ENCODE results near the gene WDR31.
"Not testable (repeated sequence)": the region's sequence is repeated elsewhere in the genome, so short reads cannot be mapped to it uniquely, and the experiment has no call there.

The WDR31 gene

GRCh38 chr9:113340011-113340699 is at the start of gene WDR31:
Gene WDR31, minus strand, starts transcription at chr9:113340275. Its CDS starts 8,253 bp downstream, at chr9:113332022.
- peak; percentile 90 for DNase-seq

GRCh38 chr9:113389451-113389850 is 49.4 kb upstream of the WDR31 start:
- no peak for DNase-seq

GRCh38 chr9:113388833-113389232 is 48.8 kb upstream of the WDR31 start:
- no peak for DNase-seq

GRCh38 chr9:113387560-113388230 is 47.6 kb upstream of the WDR31 start:
- no peak for DNase-seq

- no peak for DNase-seq
Observed at GRCh38 chr9:113386571-113387393, 46.7 kb upstream of the WDR31 start.

GRCh38 chr9:113381909-113382411 is 41.9 kb upstream of the WDR31 start:
- DNase-seq: no peak

- not testable (repeated sequence) for DNase-seq
Observed at GRCh38 chr9:113381441-113381840, 41.4 kb upstream of the WDR31 start.

GRCh38 chr9:113380869-113381378 is 40.8 kb upstream of the WDR31 start:
- DNase-seq: no peak

- not testable (repeated sequence) for DNase-seq
Observed at GRCh38 chr9:113379829-113380210, 39.7 kb upstream of the WDR31 start.

- not testable (repeated sequence) for DNase-seq
Observed at GRCh38 chr9:113379094-113379828, 39.2 kb upstream of the WDR31 start.

- peak; percentile 76 for DNase-seq
Observed at GRCh38 chr9:113376634-113377567, 36.8 kb upstream of the WDR31 start, which contains the start of gene HDHD3. Gene HDHD3, minus strand, starts transcription at chr9:113376986. Its CDS starts 2,632 bp downstream, at chr9:113374354.

GRCh38 chr9:113375057-113376023 is 35.3 kb upstream of the WDR31 start:
- DNase-seq: no peak

GRCh38 chr9:113373676-113374392 is 33.8 kb upstream of the WDR31 start:
- no peak for DNase-seq

- DNase-seq: no peak
Observed at GRCh38 chr9:113373256-113373655, 33.2 kb upstream of the WDR31 start.

- DNase-seq: no peak
Observed at GRCh38 chr9:113372059-113372458, 32.0 kb upstream of the WDR31 start.

GRCh38 chr9:113370806-113371325 is 30.8 kb upstream of the WDR31 start:
- peak; percentile 46 for DNase-seq

- DNase-seq: no peak
Observed at GRCh38 chr9:113369855-113370140, 29.7 kb upstream of the WDR31 start.

- no peak for DNase-seq
Observed at GRCh38 chr9:113368982-113369854, 29.1 kb upstream of the WDR31 start.
